CD4-positive, alpha-beta T cell (primary cell): ENCODE data around the gene AEBP1. TPM values are rescaled to one million over a fixed set of nuclear protein-coding genes. Genes with fewer than 3 reads are reported as not detected.

ENCODE experiments used
- ATAC-seq: fragments of 200-7000 bp; cut with Tn5 transposase; one replicate; pipeline ENCODE4 v1.10.0; 2022; ENCODE audit warnings: mild to moderate bottlenecking; ENCODE audit not compliant: poor library complexity
- CTCF ChIA-PET: fragments of 350-600 bp; sonication (Branson Sonifier 250); formaldehyde crosslinking; loops from one replicate; lab custom pipeline; 2021; ENCODE audit warnings: antibody characterized with exemption, inconsistent platforms; lab: Charles Lee
- POLR2A ChIA-PET: fragments of 350-600 bp; sonication (Branson Sonifier 250); formaldehyde crosslinking; loops from one replicate; lab custom pipeline; 2021; ENCODE audit warnings: antibody characterized with exemption, inconsistent platforms; lab: Charles Lee
- DNase-seq, 14 experiments: peaks; one replicate each; pipeline ENCODE4 v3.0.0-alpha.2; 2013 to 2020; ENCODE audit warnings: mixed read lengths in 2 of 14
- H3K27ac ChIP-seq, 2 donors: one replicate each; pipeline versions ENCODE4 v1.5.1 to v1.7.0; 2013; ENCODE audit warnings: low read length in 2 of 2, low read depth in 1 of 2, mild to moderate bottlenecking in 1 of 2
- H3K27me3 ChIP-seq, 2 experiments: 1 replicate in 1 of 2; 2 replicates in 1 of 2; pipeline versions ENCODE4 v1.6.1 to v1.7.0; 2013; ENCODE audit warnings: low read length in 2 of 2, control low read depth in 1 of 2, mild to moderate bottlenecking in 1 of 2, moderate library complexity in 1 of 2; ENCODE audit not compliant: insufficient read depth in 2 of 2, control insufficient read depth in 1 of 2
- H3K36me3 ChIP-seq: one replicate; pipeline ENCODE4 v1.6.1; 2013; ENCODE audit warnings: low read length, control low read depth; ENCODE audit not compliant: insufficient read depth
- H3K4me1 ChIP-seq: one replicate; pipeline ENCODE4 v1.6.1; 2013; ENCODE audit warnings: low read length, control low read depth; ENCODE audit not compliant: insufficient read depth
- H3K4me3 ChIP-seq: one replicate; pipeline ENCODE4 v1.5.1; 2013; ENCODE audit warnings: mild to moderate bottlenecking, low read length, moderate library complexity
- H3K9me3 ChIP-seq, 2 experiments: 1 replicate in 1 of 2; 2 replicates in 1 of 2; pipeline versions ENCODE4 v1.6.1 to v1.7.0; 2013; ENCODE audit warnings: low read length in 2 of 2, mild to moderate bottlenecking in 2 of 2, control low read depth in 1 of 2, moderate library complexity in 1 of 2; ENCODE audit not compliant: control insufficient read depth in 1 of 2, insufficient read depth in 1 of 2
- H3K27ac Mint-ChIP-seq: one replicate; pipeline ENCODE4 v1.8.0; 2020; ENCODE audit warnings: mixed read lengths
- H3K27me3 Mint-ChIP-seq: one replicate; pipeline ENCODE4 v1.8.0; 2021; ENCODE audit warnings: mixed read lengths
- H3K36me3 Mint-ChIP-seq: one replicate; pipeline ENCODE4 v1.8.0; 2021; ENCODE audit warnings: low read depth, mixed read lengths
- H3K4me1 Mint-ChIP-seq: one replicate; pipeline ENCODE4 v1.8.0; 2021; ENCODE audit warnings: low read depth, mixed read lengths
- H3K4me3 Mint-ChIP-seq: one replicate; pipeline ENCODE4 v1.8.0; 2020; ENCODE audit warnings: mild to moderate bottlenecking, mixed read lengths
- H3K9me3 Mint-ChIP-seq: one replicate; pipeline ENCODE4 v1.8.0; 2020; ENCODE audit warnings: mixed read lengths
- intact Hi-C, 2 experiments: fragments of 100-400 bp; cut with DNase I in 1 of 2; cut with micrococcal nuclease in 1 of 2; formaldehyde crosslinking; loops; one replicate each; pipeline versions ENCODE4 v1.15.1 to v1.9.0; 2023 to 2025; cut with DNase I, micrococcal nuclease
- total RNA-seq, 174 experiments: library from RNA in 2 of 174; stranded (reverse) in 2 of 174; gene quantifications; one replicate each; pipeline ENCODE4 v1.2.3 and lab custom pipeline; 2021 to 2026
- TF ChIP-seq, protein P1 (sequence below): fragments of 200-600 bp; IDR thresholded peaks from one replicate; pipeline ENCODE4 v1.8.0; 2022; ENCODE audit warnings: antibody characterized with exemption, mild to moderate bottlenecking

Gene AEBP1
- total RNA-seq, 2 experiments from 2014 or later, result 20.3 to 21.3 TPM

DNA sequence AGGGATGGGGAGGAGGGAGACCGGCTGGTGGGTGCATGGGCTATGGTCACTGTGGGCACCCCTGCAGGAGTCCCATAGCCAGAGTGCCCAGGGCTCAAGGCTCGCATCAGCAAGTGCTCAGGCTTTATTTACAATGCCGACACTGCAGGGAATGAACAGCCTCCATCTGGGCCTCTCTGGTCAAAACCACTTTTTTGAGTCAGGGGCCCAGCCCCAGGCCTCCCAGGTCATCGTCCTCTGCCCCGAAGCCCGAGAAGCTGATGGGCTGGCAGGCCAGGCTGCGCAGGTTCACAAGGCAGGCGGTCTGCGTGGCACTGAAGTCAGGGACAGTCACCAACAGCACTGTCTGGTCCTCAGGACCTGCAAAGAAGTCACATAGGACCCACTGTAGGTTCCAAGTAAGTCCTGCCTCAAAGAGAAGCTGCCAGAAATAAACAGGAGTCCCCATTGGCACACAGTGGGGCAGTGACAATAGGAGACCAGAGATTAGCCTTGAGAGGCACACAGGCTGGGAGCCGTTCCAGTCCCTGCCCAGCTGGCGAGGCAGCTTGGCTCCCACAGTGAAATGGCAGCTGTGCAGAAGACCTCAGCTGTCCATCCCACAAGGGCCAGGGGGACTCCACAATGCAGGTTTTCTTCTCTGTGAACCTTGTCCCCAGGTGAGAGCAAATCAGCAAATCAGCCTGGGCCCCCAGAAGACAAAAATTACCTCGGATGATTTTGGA is 10.6 kb downstream of the AEBP1 start:
- H3K27ac Mint-ChIP-seq, result no peak overlapping the region
- H3K27me3 ChIP-seq, result no peaks in the 10 kb centered on the region
- H3K9me3 ChIP-seq, result peaks cover 0 to 8% of the 10 kb centered on the region in 2 experiments
- TF ChIP-seq, protein P1, sequence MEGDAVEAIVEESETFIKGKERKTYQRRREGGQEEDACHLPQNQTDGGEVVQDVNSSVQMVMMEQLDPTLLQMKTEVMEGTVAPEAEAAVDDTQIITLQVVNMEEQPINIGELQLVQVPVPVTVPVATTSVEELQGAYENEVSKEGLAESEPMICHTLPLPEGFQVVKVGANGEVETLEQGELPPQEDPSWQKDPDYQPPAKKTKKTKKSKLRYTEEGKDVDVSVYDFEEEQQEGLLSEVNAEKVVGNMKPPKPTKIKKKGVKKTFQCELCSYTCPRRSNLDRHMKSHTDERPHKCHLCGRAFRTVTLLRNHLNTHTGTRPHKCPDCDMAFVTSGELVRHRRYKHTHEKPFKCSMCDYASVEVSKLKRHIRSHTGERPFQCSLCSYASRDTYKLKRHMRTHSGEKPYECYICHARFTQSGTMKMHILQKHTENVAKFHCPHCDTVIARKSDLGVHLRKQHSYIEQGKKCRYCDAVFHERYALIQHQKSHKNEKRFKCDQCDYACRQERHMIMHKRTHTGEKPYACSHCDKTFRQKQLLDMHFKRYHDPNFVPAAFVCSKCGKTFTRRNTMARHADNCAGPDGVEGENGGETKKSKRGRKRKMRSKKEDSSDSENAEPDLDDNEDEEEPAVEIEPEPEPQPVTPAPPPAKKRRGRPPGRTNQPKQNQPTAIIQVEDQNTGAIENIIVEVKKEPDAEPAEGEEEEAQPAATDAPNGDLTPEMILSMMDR, result no peak
- H3K4me1 ChIP-seq, result peaks cover under 1% of the 10 kb centered on the region
- no peak overlapping the region for H3K27ac ChIP-seq
- ChIA-PET CTCF (no interaction called here), POLR2A (interaction anchor here (0.6 kb wide), 1 partner anchor 441 kb away, joined by 3 read pairs; no protein-coding TSS in a partner anchor)
- H3K4me1 Mint-ChIP-seq, result no peaks in the 10 kb centered on the region
- peaks cover 41% of the 10 kb centered on the region for H3K36me3 ChIP-seq
- ATAC-seq (no peak), DNase-seq (no peak)
- no peaks in the 10 kb centered on the region for H3K27me3 Mint-ChIP-seq
- intact Hi-C loops, result no loop called here
- H3K4me3 ChIP-seq, result no peak overlapping the region
- no peaks in the 10 kb centered on the region for H3K9me3 Mint-ChIP-seq
- H3K36me3 Mint-ChIP-seq, result peaks cover 68% of the 10 kb centered on the region
- no peak overlapping the region for H3K4me3 Mint-ChIP-seq

DNA sequence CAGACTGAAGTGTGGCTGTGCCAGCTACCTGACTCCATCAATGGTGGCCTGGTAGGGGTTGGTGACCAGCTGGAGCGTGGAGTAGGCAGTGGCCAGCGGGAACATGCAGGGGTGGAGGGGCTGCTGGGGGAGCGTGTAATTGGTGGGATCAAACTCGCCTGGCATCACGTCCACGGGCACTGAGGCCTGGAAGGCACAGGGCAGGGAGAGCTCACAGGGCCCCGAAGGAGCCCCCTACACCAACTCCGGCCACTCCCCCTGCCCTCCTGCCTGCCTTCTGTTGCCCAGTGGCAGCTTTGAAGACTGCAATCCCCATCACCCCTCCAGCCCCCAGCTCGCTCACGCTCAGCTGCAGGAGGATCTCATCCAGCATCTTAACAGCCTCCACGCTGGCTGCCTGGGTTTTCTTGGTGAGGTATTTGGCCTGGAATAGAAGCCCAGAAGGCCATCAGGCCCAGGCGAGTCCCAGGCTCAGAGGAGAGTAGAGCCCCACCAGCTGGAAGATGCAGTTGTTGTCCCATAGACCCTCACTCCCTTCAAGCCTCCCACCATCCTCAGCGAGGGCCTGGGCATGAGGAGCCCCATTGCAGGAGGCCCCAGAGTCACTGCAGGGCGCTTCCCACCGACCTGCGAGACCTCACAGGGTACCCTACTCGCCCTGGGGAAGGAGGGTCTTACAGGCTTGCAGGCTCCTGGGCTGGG is 12.1 kb downstream of the AEBP1 start:
- H3K27me3 Mint-ChIP-seq, result no peaks in the 10 kb centered on the region
- peaks cover 56% of the 10 kb centered on the region for H3K36me3 ChIP-seq
- DNase-seq, result no peak
- no peak overlapping the region for H3K4me3 ChIP-seq
- peaks cover 4% of the 10 kb centered on the region for H3K4me1 ChIP-seq
- ChIA-PET CTCF (no interaction called here), POLR2A (interaction anchor here (0.6 to 1.1 kb wide), 2 partner anchors 8 to 11 kb away, joined by 3 read pairs; no protein-coding TSS in a partner anchor)
- no peak for ATAC-seq
- no peaks in the 10 kb centered on the region for H3K27me3 ChIP-seq
- no peak overlapping the region for H3K4me3 Mint-ChIP-seq
- H3K4me1 Mint-ChIP-seq, result peaks cover 7% of the 10 kb centered on the region
- intact Hi-C loops, result no loop called here
- no peak overlapping the region for H3K27ac ChIP-seq
- TF ChIP-seq, protein P1, result no peak
- H3K36me3 Mint-ChIP-seq, result peaks cover 69% of the 10 kb centered on the region
- no peaks in the 10 kb centered on the region for H3K9me3 Mint-ChIP-seq
- peaks cover 0 to 8% of the 10 kb centered on the region in 2 experiments for H3K9me3 ChIP-seq
- no peak overlapping the region for H3K27ac Mint-ChIP-seq

DNA sequence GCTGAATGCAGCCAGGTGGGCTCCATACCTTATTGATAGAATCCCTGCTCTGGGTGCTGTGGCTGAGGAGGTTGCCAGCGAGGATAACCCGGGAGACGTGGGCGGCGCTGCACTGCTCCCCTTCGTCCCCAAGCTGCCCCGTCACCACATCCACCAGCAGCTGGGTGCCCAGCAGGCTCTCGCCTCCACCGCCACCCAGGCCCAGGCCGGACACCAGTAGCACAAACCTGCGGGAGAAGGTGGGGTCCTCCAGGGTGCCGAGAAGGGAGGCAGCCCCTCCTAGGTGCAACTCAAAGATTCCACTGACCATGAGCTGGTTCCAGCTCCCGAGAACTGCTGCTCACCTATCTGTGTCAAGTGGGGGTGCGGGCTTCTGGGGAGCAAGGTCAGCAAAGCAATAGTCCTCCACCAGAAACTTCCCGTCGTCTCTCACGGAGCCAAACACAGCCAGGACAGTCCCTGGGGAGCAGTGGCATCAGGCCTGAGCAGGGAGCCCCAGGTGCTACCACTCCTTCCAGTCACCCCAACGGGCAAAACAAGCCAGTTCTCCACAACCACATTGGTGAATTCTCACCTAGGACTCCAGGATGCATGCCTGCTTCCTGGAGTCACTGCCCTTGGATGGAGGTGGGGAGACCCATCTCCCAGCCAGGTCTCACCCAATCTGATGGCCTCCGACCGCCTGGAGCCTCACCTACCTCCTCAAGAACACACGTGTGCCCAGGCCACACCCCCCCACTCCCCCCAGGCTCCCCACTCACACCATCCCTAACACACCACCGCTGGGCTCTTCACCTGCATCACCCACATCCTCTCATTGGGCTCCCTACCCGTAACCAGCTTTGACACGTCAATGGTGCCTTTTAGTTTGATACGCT is 12.9 kb downstream of the AEBP1 start:
- no peak overlapping the region for H3K4me3 ChIP-seq
- Mint-ChIP-seq H3K27me3 (no peaks in the 10 kb centered on the region), H3K27ac (no peak overlapping the region), H3K4me3 (no peak overlapping the region), H3K36me3 (peaks cover 62% of the 10 kb centered on the region), H3K9me3 (no peaks in the 10 kb centered on the region), H3K4me1 (peaks cover 8% of the 10 kb centered on the region)
- H3K9me3 ChIP-seq, result peaks cover 0 to 8% of the 10 kb centered on the region in 2 experiments
- ChIA-PET CTCF (no interaction called here), POLR2A (interaction anchor here (0.6 to 1.1 kb wide), 2 partner anchors 7 to 12 kb away, joined by 3 read pairs; no protein-coding TSS in a partner anchor)
- DNase-seq (no peak), ATAC-seq (no peak)
- no peak overlapping the region for H3K27ac ChIP-seq
- no peaks in the 10 kb centered on the region for H3K27me3 ChIP-seq
- TF ChIP-seq, protein P1, result no peak
- peaks cover 63% of the 10 kb centered on the region for H3K36me3 ChIP-seq
- intact Hi-C loops, result no loop called here
- H3K4me1 ChIP-seq, result peaks cover 8% of the 10 kb centered on the region
